Neural cell (in vitro differentiated cells): ENCODE data around the gene GIMAP6.

Source experiments
- CTCF ChIP-seq: fragments of 450-650 bp; IDR thresholded peaks from 2 replicates; pipeline ENCODE4 v1.5.1; 2014; ENCODE audit warnings: antibody characterized with exemption, mild to moderate bottlenecking, moderate library complexity; ENCODE audit not compliant: poor library complexity, severe bottlenecking
- EP300 ChIP-seq: fragments of 450-650 bp; conservative IDR thresholded peaks from 2 replicates; pipeline ENCODE4 v1.6.1; 2014; ENCODE audit warnings: antibody characterized with exemption, mild to moderate bottlenecking, moderate library complexity; ENCODE audit not compliant: poor library complexity, severe bottlenecking
- EZH2 ChIP-seq: fragments of 200-600, 300-800 bp; shearing (Covaris generic), sonication (generic); IDR thresholded peaks from 2 replicates; pipeline ENCODE4 v1.6.1; 2014; ENCODE audit warnings: antibody characterized with exemption, low read length, borderline replicate concordance, mild to moderate bottlenecking; ENCODE audit not compliant: insufficient read depth, poor library complexity, severe bottlenecking
- POLR2AphosphoS5 ChIP-seq: IDR thresholded peaks from 2 replicates; pipeline ENCODE4 v1.6.1; 2012
- REST ChIP-seq: IDR thresholded peaks from 2 replicates; pipeline ENCODE4 v1.6.1; 2012; ENCODE audit warnings: borderline replicate concordance
- SMC3 ChIP-seq: fragments of 450-650 bp; conservative IDR thresholded peaks from 2 replicates; pipeline ENCODE4 v1.6.1; 2014; ENCODE audit warnings: antibody characterized with exemption, mild to moderate bottlenecking, moderate library complexity; ENCODE audit not compliant: poor library complexity

- TF ChIP-seq CTCF (no peak), POLR2AphosphoS5 (no peak), EZH2 (no peak), REST (no peak), EP300 (no peak), SMC3 (no peak)
Observed at GRCh38 chr7:150663802-150664494, 31.8 kb upstream of the GIMAP6 start.
